Inflammatory macrophage treated with lipopolysaccharide for 4 hours (primary cell): ENCODE results near the gene BCKDHB.

Source experiments
- DNase-seq: peaks from one replicate; pipeline ENCODE4 v3.0.0-alpha.2; 2020

The BCKDHB gene

GRCh38 chr6:80338201-80338836 lies 231.8 kb downstream of the BCKDHB start:
- DNase-seq: peak; percentile 63

DNA sequence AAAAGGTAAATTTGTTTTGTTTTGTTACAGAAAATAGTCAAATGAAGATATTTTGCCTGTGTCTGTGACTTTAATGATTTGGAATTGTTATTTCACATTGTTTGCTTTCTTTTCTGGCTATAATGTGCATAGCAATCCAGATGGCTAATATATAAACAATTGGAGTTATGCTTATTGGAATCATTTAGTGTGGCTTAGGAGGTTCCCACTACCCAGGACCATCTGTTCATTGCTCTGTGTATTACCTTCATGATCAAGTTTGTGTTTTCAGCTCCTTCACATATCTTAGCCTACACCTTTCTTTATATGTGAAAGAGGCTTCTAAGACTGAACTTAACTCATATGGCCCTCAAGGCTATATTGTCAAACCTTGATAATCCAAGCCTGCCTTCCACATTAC lies 232.9 kb downstream of the BCKDHB start:
- DNase-seq: no peak

DNA sequence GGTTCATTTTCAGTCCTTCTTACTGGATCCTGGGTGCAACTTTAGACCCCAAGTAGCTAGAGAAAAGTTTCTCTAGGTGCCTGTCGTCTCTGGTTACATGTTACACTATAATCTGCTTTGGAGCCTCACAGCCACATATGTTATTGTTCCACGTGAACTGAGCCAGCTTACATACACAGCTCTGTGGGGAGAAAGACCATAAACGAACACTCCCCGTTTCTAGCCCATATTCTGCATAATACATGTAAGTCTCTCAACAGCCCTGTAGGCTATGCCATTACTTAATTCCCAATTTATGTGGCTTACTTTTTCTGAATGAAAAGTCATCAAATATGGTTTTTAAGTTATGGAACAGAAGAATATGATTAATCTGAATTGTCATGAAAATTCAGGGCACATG lies 233.8 kb downstream of the BCKDHB start:
- no peak for DNase-seq

- DNase-seq: no peak
Observed at GRCh38 chr6:80340686-80341085, 234.2 kb downstream of the BCKDHB start.

GRCh38 chr6:80341330-80341729 lies 234.9 kb downstream of the BCKDHB start:
- DNase-seq: no peak

DNA sequence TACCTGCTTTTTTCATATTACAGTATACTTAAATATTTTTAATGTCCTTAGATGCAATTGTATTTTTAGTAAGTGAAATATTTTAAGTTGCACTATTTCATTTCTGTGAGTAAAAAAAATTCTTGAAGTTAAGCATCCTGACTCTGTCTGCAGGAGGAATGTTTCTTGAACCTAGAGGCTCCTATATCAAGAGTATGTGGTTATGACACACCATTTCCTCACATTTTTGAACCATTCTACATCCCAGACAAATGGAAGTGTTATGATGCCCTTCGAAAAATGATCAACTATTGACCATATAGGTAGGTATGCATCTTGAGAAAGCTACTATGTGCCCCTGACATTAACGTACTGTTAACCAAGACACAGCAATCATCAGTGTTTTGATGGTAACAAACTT lies 237.0 kb downstream of the BCKDHB start:
- no peak for DNase-seq

DNA sequence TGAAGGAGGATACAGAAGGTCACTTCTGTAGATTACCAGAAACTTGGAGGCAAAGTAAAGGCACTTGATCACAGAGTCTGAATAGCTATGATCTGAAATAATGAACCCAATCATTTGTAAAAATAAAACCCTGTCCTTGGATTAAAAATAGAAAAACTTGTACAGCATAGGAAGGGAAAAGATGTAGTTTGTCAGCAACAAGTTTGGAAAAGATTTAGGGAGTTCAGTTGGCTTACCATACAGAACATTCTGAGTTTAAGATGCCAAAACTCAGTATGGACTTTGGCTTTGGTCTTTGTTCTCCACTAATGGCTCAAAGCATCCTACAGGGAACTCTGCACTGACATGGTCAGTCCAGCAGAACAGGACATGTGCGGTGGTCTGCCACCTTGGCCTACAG lies 240.6 kb downstream of the BCKDHB start:
- no peak for DNase-seq

GRCh38 chr6:80348263-80348662 lies 241.8 kb downstream of the BCKDHB start:
- DNase-seq: no peak

GRCh38 chr6:80356000-80356399 lies 249.5 kb downstream of the BCKDHB start:
- no peak for DNase-seq

- no peak for DNase-seq
Observed at GRCh38 chr6:80356545-80356944, 250.1 kb downstream of the BCKDHB start.

DNA sequence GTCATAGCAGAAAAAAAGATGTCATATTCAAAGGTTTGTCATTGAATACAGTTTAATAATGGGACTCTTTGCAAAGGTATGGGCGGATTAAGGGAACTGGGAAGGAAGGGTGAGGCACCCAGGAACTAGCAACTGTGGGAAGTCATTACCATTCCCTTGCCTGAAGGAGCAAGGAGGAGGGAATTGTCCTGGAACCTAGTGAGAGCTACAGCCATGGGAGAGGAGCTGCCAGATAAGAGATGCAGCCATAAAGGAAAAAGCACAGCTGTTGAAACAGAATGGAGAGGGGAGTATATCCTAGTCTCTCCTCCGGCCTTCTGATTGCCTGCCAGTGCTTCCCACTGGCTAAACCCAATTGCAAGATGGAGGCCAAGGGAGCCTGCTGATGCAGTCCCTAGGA lies 250.6 kb downstream of the BCKDHB start:
- DNase-seq: no peak

DNA sequence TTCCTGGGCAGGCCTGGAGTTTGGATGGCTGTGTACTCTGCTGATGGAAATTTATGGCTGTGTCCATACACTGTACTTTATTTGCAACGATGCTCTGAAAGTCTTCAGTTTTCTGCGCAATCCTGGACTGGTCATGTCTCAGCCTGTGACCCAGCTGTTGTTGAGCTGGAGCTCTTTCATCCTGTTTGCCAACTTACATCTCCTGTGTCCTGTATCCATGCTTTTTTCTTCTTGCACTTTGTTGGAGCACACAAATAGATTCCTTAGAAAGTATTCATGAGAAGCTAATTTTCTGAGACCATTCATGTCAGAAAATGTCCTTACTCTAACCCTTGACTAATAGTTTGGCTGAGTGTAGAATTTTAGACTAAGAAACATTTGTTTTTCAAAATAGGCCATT lies 251.2 kb downstream of the BCKDHB start:
- DNase-seq: no peak

- DNase-seq: no peak
Observed at GRCh38 chr6:80363501-80364122, 257.1 kb downstream of the BCKDHB start.

DNA sequence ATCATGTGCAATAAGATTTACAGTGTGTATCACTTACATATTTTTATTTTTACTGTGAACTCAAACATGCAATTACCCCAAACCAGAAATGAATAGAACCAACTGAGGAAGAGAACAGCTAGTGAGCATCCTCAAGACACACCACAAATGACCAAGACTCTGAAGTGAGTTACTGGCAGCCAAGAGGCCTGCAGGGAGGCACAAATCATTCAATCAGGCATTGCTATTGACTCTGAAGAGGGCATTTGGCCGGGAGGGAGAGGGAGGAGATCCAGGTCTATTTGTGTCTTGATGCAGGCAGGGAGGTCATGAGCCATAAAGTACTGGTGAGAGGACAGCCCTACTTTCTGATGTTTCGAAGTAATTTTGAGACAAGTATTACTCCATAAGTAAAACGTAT lies 257.7 kb downstream of the BCKDHB start:
- no peak for DNase-seq

DNA sequence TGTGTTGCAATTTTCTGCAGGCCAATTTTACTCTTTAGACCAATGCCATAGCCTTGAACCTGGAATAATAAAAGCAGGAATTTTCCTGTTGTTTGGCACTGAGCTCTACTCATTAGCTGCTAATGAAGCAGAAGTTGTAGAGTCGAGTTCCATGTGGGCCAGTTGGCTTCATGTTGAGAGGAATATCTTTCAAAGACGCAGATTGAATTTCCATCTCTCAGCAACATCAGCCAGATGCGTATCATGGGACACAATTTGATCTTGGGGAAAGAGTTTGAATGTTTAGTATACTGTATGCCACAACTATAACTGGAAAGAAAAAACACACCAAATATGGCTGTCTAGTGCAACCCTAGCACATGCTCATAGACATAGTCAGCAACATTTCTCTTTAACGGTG lies 259.6 kb downstream of the BCKDHB start:
- DNase-seq: no peak

DNA sequence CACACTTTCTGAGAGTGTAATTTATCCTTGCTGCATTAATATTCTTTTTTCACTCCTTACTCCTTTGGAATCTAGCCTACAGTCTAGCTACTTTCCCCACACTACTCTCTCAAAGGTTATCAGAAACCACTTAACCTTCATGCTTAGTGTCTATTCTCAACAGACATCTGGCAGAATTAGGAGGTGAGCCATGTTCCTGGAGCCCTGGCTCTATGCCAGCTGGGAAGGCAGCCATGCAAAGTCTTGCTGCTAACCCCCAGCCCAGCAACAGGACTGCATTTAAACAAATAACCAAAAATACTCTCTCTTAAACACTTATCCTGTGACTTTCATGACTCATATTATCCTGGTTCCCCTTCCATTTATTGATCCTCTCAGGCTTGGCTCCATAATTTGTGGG lies 260.2 kb downstream of the BCKDHB start:
- DNase-seq: no peak

- DNase-seq: no peak
Observed at GRCh38 chr6:80376411-80376810, 269.9 kb downstream of the BCKDHB start.

DNA sequence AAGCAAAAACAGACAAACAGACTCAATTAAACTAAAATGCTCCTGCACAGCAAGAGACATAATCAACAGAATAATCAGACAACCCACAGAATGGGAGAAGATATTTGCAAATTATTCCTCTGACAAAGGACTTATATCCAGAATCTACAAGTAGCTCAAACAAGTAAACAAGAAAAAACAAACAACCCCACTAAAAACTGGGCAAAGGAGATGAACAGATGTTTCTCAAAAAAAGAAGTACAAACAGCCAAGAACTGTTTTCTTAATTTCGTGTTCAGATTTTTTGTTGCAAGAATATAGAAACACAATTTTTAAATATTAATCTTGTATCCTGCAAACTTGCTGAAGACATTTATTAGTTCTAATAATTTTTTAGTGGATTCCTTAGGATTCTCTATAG lies 274.1 kb downstream of the BCKDHB start:
- DNase-seq: no peak

- no peak for DNase-seq
Observed at GRCh38 chr6:80382811-80383210, 276.3 kb downstream of the BCKDHB start.

DNA sequence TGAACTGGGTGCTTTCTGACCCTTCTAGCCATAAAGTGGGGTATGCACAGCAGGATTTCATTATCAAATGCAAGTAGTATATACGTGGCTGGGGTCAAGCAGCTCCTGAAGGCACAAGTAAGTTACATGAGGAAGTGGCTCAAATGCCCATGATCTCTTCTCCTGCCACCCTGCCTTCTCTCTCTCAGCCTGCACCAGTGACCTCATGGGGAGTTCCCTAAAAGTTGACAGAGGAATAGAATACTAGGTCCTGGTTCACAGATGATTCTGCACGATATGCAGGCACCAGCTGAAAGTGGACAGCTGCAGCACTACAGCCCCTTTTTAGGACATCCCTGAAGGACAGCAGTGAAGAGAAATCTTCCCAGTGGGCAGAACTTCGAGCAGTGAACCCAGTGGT lies 282.0 kb downstream of the BCKDHB start:
- no peak for DNase-seq
